Effector memory CD8-positive, alpha-beta T cell (primary cell): ENCODE results near the gene TOMM20L.
"Not testable (repeated sequence)": the region's sequence is repeated elsewhere in the genome, so short reads cannot be mapped to it uniquely, and the experiment has no call there.

Experiments
- ATAC-seq: fragments of 150-1000 bp; cut with Tn5 transposase; replicated peaks from 2 replicates; pipeline ENCODE4 v1.10.0; 2021; ENCODE audit warnings: mild to moderate bottlenecking, moderate library complexity
- DNase-seq, 3 experiments: peaks; one replicate each; pipeline ENCODE4 v3.0.0; 2021
- H3K27ac Mint-ChIP-seq, 2 donors: one replicate each; pipeline ENCODE4 v1.8.0; 2022; ENCODE audit warnings: mild to moderate bottlenecking in 2 of 2, mixed read lengths in 2 of 2, moderate library complexity in 2 of 2
- H3K27me3 Mint-ChIP-seq, 2 donors: one replicate each; pipeline ENCODE4 v1.8.0; 2022; ENCODE audit warnings: mixed read lengths in 2 of 2
- H3K36me3 Mint-ChIP-seq: one replicate; pipeline ENCODE4 v1.8.0; 2022; ENCODE audit warnings: mild to moderate bottlenecking, moderate library complexity, mixed read lengths; ENCODE audit not compliant: insufficient read depth
- H3K4me1 Mint-ChIP-seq, 2 donors: one replicate each; pipeline ENCODE4 v1.8.0; 2022; ENCODE audit warnings: low read depth in 2 of 2, mixed read lengths in 2 of 2
- H3K4me3 Mint-ChIP-seq, 2 donors: one replicate each; pipeline ENCODE4 v1.8.0; 2022; ENCODE audit warnings: mild to moderate bottlenecking in 2 of 2, mixed read lengths in 2 of 2, moderate library complexity in 2 of 2
- H3K9me3 Mint-ChIP-seq, 2 donors: one replicate each; pipeline ENCODE4 v1.8.0; 2022; ENCODE audit warnings: mixed read lengths in 2 of 2

TOMM20L gene

DNA sequence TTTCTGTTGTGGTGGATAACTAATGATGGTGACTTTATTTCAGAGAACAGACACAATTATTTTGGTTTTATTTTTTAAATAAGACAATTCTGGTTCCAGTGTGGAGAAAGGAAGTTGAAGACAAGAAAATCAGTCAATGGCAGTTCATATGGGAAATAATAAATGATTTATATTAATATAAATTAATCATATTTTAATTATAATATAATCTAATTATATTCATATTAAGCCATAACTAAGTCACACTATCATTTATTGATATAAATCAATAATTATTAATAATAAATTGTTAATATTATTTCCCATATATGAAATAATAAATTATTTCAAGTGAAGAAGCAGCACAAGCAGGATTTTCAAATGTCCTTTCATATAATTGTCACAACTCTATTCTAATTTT lies 2.8 kb downstream of the TOMM20L start:
- H3K36me3 Mint-ChIP-seq: no peaks in the 10 kb centered on the region
- H3K27me3 Mint-ChIP-seq: no peaks in the 10 kb centered on the region
- H3K9me3 Mint-ChIP-seq: no peaks in the 10 kb centered on the region
- no peak overlapping the region for H3K4me3 Mint-ChIP-seq
- no peak for ATAC-seq
- DNase-seq: no peak
- H3K4me1 Mint-ChIP-seq: peaks cover 3 to 4% of the 10 kb centered on the region in 2 donors
- H3K27ac Mint-ChIP-seq: no peak overlapping the region

DNA sequence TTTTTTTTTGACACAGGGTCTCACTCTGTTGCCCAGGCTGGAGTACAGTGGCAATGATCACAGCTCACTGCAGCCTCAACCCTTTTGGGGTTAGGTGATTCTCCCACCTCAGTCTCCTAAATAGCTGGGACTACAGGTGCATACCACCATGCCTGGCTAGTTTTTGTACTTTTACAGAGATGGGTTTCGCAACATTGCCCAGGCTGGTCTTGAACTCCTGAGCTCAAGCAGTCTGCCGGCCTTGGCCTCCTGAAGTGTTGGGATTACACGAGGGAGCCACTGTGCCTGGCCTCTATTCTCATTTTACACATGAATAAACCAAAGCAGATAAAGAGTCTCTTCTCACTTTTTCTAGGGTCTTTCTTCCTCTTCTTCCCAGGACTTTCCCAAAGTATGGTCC lies 3.2 kb downstream of the TOMM20L start:
- Mint-ChIP-seq H3K9me3 (no peaks in the 10 kb centered on the region), H3K4me3 (no peak overlapping the region), H3K36me3 (no peaks in the 10 kb centered on the region), H3K27ac (no peak overlapping the region), H3K4me1 (peaks cover 3 to 4% of the 10 kb centered on the region in 2 donors), H3K27me3 (no peaks in the 10 kb centered on the region)
- ATAC-seq: no peak
- DNase-seq: no peak

DNA sequence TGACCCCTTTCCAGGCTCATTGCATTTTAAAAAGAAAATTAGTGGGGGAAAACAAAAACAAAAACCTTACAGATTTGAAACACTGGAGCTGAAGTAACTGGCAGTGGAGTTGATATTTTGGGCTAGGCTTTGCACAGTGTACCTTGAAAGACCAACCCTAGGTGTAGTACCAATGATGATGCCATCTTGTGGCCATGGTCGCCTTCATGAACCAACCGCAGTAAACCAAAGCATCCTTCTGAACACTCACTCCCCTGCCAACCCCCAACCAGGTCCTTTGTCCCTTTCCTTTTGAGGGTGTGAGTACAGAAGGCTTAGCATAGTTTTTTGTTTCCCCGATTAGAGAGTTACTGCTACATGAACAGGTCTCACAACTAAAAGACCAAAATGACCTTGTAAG lies 5.9 kb downstream of the TOMM20L start:
- no peak for DNase-seq
- Mint-ChIP-seq H3K27ac (no peak overlapping the region), H3K36me3 (no peaks in the 10 kb centered on the region), H3K4me1 (no peaks in the 10 kb centered on the region), H3K27me3 (no peaks in the 10 kb centered on the region), H3K4me3 (no peak overlapping the region), H3K9me3 (no peaks in the 10 kb centered on the region)
- peak; percentile 27 for ATAC-seq

DNA sequence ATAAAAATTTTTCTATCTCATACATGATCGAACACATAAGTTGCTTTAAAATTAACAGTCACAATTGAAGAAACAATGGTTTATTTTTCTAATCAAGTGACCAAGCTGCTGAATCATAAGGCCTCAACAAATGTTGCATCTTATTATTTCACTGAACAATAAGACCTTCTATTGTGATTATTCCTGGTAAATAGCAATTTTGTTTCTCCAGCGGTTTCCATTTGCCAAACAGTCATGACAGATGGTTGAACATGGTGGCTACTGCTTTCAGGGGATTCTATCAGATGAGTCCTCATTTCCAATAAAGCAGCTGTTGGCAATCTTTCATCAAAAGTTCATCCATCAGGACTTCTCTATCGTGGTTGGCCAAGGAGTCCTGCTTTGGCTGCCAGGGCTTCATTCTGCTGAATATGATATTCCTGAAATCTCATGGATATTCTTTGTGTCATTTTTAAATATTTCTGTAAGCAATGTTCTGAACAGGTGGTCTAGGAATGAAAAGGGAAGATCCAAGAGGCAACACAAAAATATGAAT lies 13.0 kb downstream of the TOMM20L start:
- H3K4me1 Mint-ChIP-seq: no peaks in the 10 kb centered on the region
- no peak overlapping the region for H3K4me3 Mint-ChIP-seq
- DNase-seq: no peak
- H3K9me3 Mint-ChIP-seq: no peaks in the 10 kb centered on the region
- peaks cover 36% of the 10 kb centered on the region for H3K36me3 Mint-ChIP-seq
- no peaks in the 10 kb centered on the region for H3K27me3 Mint-ChIP-seq
- ATAC-seq: no peak
- H3K27ac Mint-ChIP-seq: no peak overlapping the region

DNA sequence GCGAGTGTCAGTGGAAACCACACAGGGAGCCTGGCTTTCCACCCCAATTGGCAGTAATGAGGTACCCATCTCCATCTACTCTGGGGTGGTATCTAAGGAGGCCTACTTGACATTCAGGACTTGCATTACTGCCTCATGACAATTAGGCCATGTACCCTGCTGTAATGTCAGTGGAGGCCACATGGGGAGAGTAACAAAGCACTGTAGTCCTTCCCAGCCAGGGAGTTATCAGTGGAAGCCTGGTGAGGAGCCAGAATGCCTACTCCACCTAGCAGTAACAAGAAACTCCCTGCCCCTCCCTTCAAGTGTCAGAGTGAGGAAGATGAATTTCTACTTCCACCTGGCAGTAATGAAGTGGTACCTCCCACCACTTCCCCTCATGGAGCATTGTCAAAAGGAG lies 19.1 kb downstream of the TOMM20L start:
- no peak overlapping the region for H3K4me3 Mint-ChIP-seq
- H3K27me3 Mint-ChIP-seq: no peaks in the 10 kb centered on the region
- no peaks in the 10 kb centered on the region for H3K9me3 Mint-ChIP-seq
- ATAC-seq: no peak
- H3K36me3 Mint-ChIP-seq: peaks cover 44% of the 10 kb centered on the region
- DNase-seq: no peak
- peaks cover 6 to 12% of the 10 kb centered on the region in 2 donors for H3K4me1 Mint-ChIP-seq
- no peak overlapping the region for H3K27ac Mint-ChIP-seq

DNA sequence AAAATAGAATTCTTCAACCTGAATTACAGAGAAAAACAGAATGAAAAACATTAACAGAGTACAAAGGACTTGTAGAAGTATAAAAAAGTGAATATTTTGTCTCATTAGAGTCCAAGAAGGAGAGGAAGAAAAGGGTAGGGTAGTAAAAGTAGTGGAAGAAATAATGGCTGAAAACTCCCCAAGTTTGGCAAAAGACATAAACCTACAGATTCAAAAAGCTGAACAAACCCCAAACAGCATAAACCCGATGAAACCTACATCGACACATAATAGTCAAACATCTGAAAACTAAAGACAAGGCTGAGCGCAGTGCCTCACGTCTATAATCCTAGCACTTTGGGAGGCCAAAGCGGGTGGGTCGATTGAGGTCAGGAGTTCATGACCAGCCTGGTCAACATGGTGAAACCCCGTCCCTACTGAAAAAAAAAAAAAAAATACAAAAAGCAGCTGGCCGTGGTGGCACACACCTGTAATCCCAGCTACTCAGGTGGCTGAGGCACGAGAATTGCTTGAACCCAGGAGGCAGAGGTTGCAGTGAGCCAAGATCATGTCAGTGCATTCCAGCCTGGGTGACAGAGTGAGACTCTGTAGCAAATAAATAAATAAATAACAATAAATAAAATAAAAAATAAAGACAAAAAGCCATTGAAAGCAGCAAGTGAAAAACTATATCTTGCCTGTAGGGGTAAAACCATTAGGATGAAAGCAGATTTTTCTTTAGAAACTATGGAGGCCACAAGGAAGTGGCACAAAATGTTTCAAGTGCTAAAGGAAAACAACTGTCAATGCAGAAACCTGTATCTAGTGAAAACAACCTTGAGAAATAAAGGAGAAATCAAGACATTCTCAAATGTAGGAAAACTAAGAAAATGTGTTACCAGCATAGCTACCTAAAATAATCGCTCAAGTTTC lies 20.2 kb downstream of the TOMM20L start:
- DNase-seq: no peak

DNA sequence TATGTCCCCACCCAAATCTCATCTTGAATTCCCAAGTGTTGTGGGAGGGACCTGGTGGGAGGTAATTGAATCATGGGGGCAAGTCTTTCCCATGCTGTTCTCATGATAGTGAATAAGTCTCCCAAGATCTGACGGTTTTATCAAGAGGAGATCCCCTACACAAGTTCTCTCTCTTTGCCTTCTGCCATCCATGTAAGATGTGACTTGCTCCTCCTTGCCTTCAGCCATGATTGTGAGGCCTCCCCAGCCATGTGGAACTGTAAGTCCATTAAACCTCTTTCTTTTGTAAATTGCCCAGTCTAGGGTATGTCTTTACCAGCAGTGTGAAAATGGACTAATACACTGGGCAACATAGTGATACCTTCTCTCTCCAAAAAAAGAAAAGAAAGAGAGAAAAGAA lies 21.2 kb downstream of the TOMM20L start:
- not testable (repeated sequence) for H3K27me3 Mint-ChIP-seq, H3K9me3 Mint-ChIP-seq, ATAC-seq, H3K4me3 Mint-ChIP-seq, DNase-seq
- Mint-ChIP-seq H3K36me3 (peaks cover 46% of the 10 kb centered on the region), H3K4me1 (peaks cover 6 to 12% of the 10 kb centered on the region in 2 donors), H3K27ac (peak overlapping the region in 1 of 2 donors; percentile 18)

More for the DNA sequence above, 20.2 kb downstream of the TOMM20L start:
- no peaks in the 10 kb centered on the region for H3K27me3 Mint-ChIP-seq
- peaks cover 46% of the 10 kb centered on the region for H3K36me3 Mint-ChIP-seq
- H3K4me1 Mint-ChIP-seq: peaks cover 6 to 12% of the 10 kb centered on the region in 2 donors
- no peaks in the 10 kb centered on the region for H3K9me3 Mint-ChIP-seq
- peak overlapping the region in 1 of 2 donors; percentile 82 for H3K27ac Mint-ChIP-seq
- H3K4me3 Mint-ChIP-seq: no peak overlapping the region
- no peak for ATAC-seq

DNA sequence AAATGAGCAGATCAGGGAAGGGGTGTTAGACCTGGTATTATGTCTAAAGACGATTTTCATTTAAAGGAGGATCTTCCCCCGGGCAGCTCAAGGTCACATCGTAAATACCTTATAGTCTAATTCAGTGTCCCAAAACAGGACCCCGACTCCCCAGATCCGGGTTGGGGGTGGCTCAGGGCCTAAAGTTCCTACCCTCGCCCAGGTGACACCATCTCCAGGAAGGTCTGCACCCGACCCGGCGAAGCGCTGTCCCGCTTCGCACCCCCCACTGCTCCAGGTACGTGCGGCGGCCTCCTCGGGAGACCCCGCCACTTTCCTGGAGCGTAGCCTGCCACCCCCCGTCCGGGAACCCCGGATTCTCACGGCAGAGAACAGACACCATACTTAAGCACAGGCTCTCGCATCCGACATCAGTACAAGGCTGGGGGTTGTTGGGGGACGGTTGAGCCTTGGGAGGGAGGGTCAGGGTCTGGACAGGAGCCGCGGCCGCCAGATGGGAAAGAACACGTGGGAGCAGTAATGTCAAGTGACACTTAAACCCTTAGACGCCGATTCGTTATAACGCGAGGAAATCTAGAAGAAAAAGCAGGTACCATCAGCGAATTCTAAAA lies 31.0 kb downstream of the TOMM20L start:
- Mint-ChIP-seq H3K36me3 (peaks cover 33% of the 10 kb centered on the region), H3K27me3 (no peaks in the 10 kb centered on the region), H3K4me3 (peak overlapping the region; percentile 73 to 83), H3K9me3 (no peaks in the 10 kb centered on the region), H3K27ac (peak overlapping the region; percentile 93 to 94), H3K4me1 (peaks cover 10 to 28% of the 10 kb centered on the region in 2 donors)
- peak; percentile 23 for ATAC-seq
- peak in 1 of 3 experiments; percentile 44 for DNase-seq

DNA sequence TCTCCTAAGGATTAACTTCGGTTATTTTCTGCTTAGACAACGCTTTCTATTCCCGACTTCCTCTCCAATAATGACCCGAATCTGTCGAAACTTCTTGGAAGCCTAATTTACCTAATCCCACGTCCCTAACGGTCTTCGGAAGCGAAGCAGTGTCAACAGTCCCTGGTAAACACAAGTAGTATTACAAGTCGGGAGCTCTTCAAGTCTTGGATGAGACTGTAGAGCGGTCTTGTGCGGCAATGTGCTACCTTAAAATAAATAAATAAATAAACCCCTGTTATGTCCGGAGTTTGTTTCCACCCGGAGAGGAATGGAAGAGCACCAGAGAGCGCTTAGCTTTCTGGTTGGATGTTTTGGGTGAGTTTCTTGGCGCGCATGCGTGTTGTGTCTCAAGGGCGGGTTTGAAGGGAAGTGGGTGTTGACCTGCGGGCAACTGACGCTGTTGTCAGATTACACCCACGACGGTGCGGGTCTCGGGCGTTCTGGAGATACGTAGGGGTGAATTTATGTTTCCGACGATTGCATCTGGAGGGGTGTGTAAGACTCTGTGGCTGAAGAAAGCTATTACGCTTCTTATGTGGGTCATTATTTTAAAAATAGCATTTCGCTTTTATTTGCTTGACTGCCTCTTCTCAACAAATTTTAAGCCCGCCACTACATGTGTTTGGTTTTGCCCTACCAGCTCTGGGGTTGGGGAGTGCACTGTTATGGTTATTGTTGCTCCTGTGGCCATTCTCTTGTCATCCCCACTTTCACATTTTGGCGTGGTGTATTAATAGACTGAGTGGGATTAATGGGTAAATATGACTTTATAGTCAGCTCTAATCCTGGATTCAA lies 31.8 kb downstream of the TOMM20L start, which contains the start of the genes KIAA0586 and TIMM9:
Gene KIAA0586 (plus strand): TSS at position 439 of the 837 bp plus-strand sequence. CDS start 546 bp downstream, outside the sequence.
Gene TIMM9 (minus strand): TSS at position 251 of the 837 bp plus-strand sequence. CDS start 15,586 bp downstream, outside the sequence.
- Mint-ChIP-seq H3K4me1 (peaks cover 10 to 31% of the 10 kb centered on the region in 2 donors), H3K27ac (peak within 1 kb of the TSS; percentile 93 to 94), H3K36me3 (peaks cover 27% of the 10 kb centered on the region), H3K9me3 (no peaks in the 10 kb centered on the region), H3K4me3 (peak within 1 kb of the TSS; percentile 73 to 83), H3K27me3 (no peaks in the 10 kb centered on the region)
- ATAC-seq (peak; percentile 91), DNase-seq (peak; percentile 91 to 95 (median 94))

DNA sequence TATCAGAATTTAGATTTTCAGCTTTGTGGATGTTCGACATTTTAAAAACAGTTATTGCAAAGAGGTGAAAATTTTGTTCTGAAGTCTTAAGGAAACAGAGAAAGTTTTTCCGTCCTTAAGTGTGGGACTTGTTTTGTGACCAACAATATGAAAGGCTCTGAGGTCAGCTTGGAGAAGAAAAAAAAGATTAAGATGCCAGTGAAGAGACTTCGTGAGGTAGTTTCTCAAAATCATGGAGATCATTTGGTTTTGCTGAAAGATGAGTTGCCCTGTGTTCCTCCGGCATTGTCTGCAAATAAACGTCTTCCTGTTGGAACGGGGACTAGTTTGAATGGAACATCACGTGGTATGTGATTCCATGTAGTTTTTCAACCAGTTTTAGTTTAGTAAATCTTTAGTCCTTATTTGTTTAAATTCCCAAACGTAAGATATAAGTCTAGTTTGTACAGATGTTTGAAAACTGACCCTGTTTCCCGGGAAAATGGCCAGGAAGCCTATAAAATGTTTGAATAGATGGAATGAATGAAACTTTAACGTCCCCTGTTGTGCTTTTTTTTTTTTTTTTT lies 32.5 kb downstream of the TOMM20L start:
- ATAC-seq (no peak), DNase-seq (peak in 1 of 3 experiments; percentile 5)
- peaks cover 29% of the 10 kb centered on the region for H3K36me3 Mint-ChIP-seq
- no peaks in the 10 kb centered on the region for H3K27me3 Mint-ChIP-seq
- H3K27ac Mint-ChIP-seq: peak overlapping the region; percentile 93 to 94
- peak overlapping the region; percentile 73 to 83 for H3K4me3 Mint-ChIP-seq
- H3K4me1 Mint-ChIP-seq: peaks cover 10 to 31% of the 10 kb centered on the region in 2 donors
- no peaks in the 10 kb centered on the region for H3K9me3 Mint-ChIP-seq

DNA sequence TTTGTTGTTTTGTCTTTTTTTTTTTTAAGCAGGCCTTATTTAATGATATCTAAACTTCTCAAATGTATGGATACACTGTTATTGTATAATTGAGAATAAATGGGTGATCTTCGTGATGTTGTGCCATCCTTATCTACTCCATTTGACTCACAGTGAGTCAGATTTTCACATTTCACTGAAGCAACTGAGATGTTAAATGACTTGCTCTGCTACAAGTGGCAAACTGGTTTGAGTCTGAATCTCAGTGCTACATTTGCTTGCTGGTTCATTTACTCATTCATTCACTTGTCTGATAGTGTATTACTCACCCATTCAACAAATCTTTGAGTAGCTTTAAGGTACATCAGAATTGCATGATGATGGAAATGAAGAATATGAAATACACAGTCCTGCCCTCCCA lies 34.4 kb downstream of the TOMM20L start:
- DNase-seq: no peak
- Mint-ChIP-seq H3K27me3 (no peaks in the 10 kb centered on the region), H3K9me3 (no peaks in the 10 kb centered on the region), H3K36me3 (peaks cover 40% of the 10 kb centered on the region), H3K4me1 (peaks cover 8 to 27% of the 10 kb centered on the region in 2 donors), H3K4me3 (no peak overlapping the region), H3K27ac (no peak overlapping the region)
- ATAC-seq: no peak

DNA sequence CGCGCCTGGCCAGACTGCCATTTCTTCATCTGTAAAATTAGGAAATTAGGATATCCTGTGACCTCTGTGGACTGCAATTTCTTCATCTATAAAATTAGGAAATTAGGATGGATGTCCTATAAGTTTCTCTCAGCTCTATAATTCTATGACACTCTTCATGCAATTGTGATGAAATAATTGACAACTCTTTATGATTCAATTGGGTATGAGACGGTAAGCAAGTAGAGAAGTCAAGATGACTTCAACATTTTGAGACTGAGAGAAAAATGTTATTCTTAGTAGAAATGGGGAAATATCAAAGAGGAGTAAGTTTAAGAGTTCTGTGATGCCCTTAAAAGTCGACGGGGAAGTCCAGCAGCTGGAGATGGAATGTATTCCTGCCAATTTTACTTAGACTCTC lies 43.7 kb downstream of the TOMM20L start:
- H3K4me3 Mint-ChIP-seq: no peak overlapping the region
- peak overlapping the region in 1 of 2 donors; percentile 13 for H3K27ac Mint-ChIP-seq
- H3K4me1 Mint-ChIP-seq: peaks cover 1 to 3% of the 10 kb centered on the region in 2 donors
- no peaks in the 10 kb centered on the region for H3K27me3 Mint-ChIP-seq
- ATAC-seq: no peak
- no peak for DNase-seq
- H3K9me3 Mint-ChIP-seq: no peaks in the 10 kb centered on the region
- peaks cover 55% of the 10 kb centered on the region for H3K36me3 Mint-ChIP-seq
